ENCODE measurements around the gene PDZD4. TPM values are rescaled to one million over a fixed set of nuclear protein-coding genes. Genes with fewer than 3 reads are reported as not detected.

The PDZD4 gene
- total RNA-seq, 4 donors from 2014 or later = 2.2 to 6.4 (median 4.6) TPM

- DNase-seq (ENCODE audit: low spot score in 2 of 2) = no peak
- intact Hi-C loops (cut with DNase I; ENCODE audit: low total_unique reads) = no loop called here
- 82 to 91% methylated on average over 7 to 21 of the region's 26 CpGs for WGBS, 2 donors
- no peak overlapping the region for H3K4me3 ChIP-seq (ENCODE audit: low read depth, poor library complexity, severe bottlenecking)
- TF ChIP-seq POLR2A (IDR thresholded peaks at IDR 0.05) (no peak), CTCF (IDR thresholded peaks at IDR 0.05) (no peak)
Measured at GRCh38 chrX:153868576-153869472, 38.5 kb upstream of the PDZD4 start.

GRCh38 chrX:153867671-153868070 lies 37.3 kb upstream of the PDZD4 start:
- intact Hi-C loops (cut with DNase I; ENCODE audit: low total_unique reads) = no loop called here
- 59 to 86% methylated on average over 2 to 13 of the region's 13 CpGs for WGBS, 2 donors
- no peak for DNase-seq (ENCODE audit: low spot score in 2 of 2)
- H3K4me3 ChIP-seq (ENCODE audit: low read depth, poor library complexity, severe bottlenecking) = no peak overlapping the region
- TF ChIP-seq CTCF (IDR thresholded peaks at IDR 0.05) (no peak), POLR2A (IDR thresholded peaks at IDR 0.05) (no peak)

GRCh38 chrX:153867139-153867538 lies 36.8 kb upstream of the PDZD4 start:
- TF ChIP-seq POLR2A (IDR thresholded peaks at IDR 0.05) (no peak), CTCF (IDR thresholded peaks at IDR 0.05) (no peak)
- WGBS, 2 donors = 77 to 87% methylated on average over 4 to 9 of the region's 9 CpGs
- intact Hi-C loops (cut with DNase I; ENCODE audit: low total_unique reads) = no loop called here

GRCh38 chrX:153866302-153867019 lies 36.1 kb upstream of the PDZD4 start:
- intact Hi-C loops (cut with DNase I; ENCODE audit: low total_unique reads) = no loop called here

More at GRCh38 chrX:153867139-153867538, 36.8 kb upstream of the PDZD4 start:
- DNase-seq (ENCODE audit: low spot score in 2 of 2) = no peak
- no peak overlapping the region for H3K4me3 ChIP-seq (ENCODE audit: low read depth, poor library complexity, severe bottlenecking)

GRCh38 chrX:153865685-153866084 lies 35.3 kb upstream of the PDZD4 start:
- no peak overlapping the region for H3K4me3 ChIP-seq (ENCODE audit: low read depth, poor library complexity, severe bottlenecking)
- intact Hi-C loops (cut with DNase I; ENCODE audit: low total_unique reads) = no loop called here
- 89 to 90% methylated on average over 9 of the region's 9 CpGs for WGBS, 2 donors
- TF ChIP-seq POLR2A (IDR thresholded peaks at IDR 0.05) (no peak), CTCF (IDR thresholded peaks at IDR 0.05) (no peak)
- no peak for DNase-seq (ENCODE audit: low spot score in 2 of 2)

More at GRCh38 chrX:153866302-153867019, 36.1 kb upstream of the PDZD4 start:
- WGBS, 2 donors = 66 to 86% methylated on average over 8 to 21 of the region's 22 CpGs
- no peak for DNase-seq (ENCODE audit: low spot score in 2 of 2)
- TF ChIP-seq POLR2A (IDR thresholded peaks at IDR 0.05) (no peak), CTCF (IDR thresholded peaks at IDR 0.05) (no peak)
- H3K4me3 ChIP-seq (ENCODE audit: low read depth, poor library complexity, severe bottlenecking) = no peak overlapping the region

Measured in lower leg skin (tissue), 4 donors.